CD14-positive monocyte (primary cell): ENCODE results near the gene FAM24A. TPM values are rescaled to one million over a fixed set of nuclear protein-coding genes. Genes with fewer than 3 reads are reported as not detected.

Source experiments
- DNase-seq, 3 donors: peaks; one replicate each; pipeline ENCODE4 v3.0.0-alpha.2; 2011 to 2022
- H2AFZ ChIP-seq: 2 replicates; pipeline ENCODE4 v1.6.0; 2012; ENCODE audit warnings: mild to moderate bottlenecking, low read depth, low read length, inconsistent platforms; ENCODE audit not compliant: insufficient read depth, poor library complexity, severe bottlenecking
- H3K27ac ChIP-seq, 2 donors: 1 replicate in 1 of 2; 2 replicates in 1 of 2; pipeline ENCODE4 v1.5.1; 2012 to 2013; ENCODE audit warnings: low read length in 2 of 2, control low read depth in 1 of 2, inconsistent platforms in 1 of 2, low read depth in 1 of 2, mild to moderate bottlenecking in 1 of 2
- H3K27me3 ChIP-seq, 2 donors: one replicate each; pipeline versions ENCODE4 v1.6.0 to v1.6.1; 2011 to 2013; ENCODE audit warnings: low read length in 2 of 2; ENCODE audit not compliant: control insufficient read depth in 2 of 2, insufficient read depth in 2 of 2
- H3K36me3 ChIP-seq, 2 donors: replicated peaks in 1 of 2; 1 replicate in 1 of 2; 2 replicates in 1 of 2; pipeline versions ENCODE4 v1.5.1 to v1.6.1; 2012 to 2013; ENCODE audit warnings: low read length in 2 of 2, control low read depth in 1 of 2, inconsistent platforms in 1 of 2, mild to moderate bottlenecking in 1 of 2; ENCODE audit not compliant: insufficient read depth in 2 of 2, control insufficient read depth in 1 of 2
- H3K4me1 ChIP-seq, 2 donors: 1 replicate in 1 of 2; 2 replicates in 1 of 2; pipeline versions ENCODE4 v1.5.1 to v1.6.1; 2012 to 2013; ENCODE audit warnings: low read length in 2 of 2, control low read depth in 1 of 2, inconsistent platforms in 1 of 2, mild to moderate bottlenecking in 1 of 2, moderate library complexity in 1 of 2; ENCODE audit not compliant: insufficient read depth in 2 of 2, control insufficient read depth in 1 of 2
- H3K4me2 ChIP-seq: replicated peaks from 2 replicates; pipeline ENCODE3; 2012; ENCODE audit warnings: low read length, moderate library complexity, mild to moderate bottlenecking; ENCODE audit not compliant: poor library complexity, severe bottlenecking; ENCODE audit errors: extremely low read depth
- H3K4me3 ChIP-seq, 3 experiments: fragments of 200-600 bp in 1 of 3; sonication (generic) in 1 of 3; replicated peaks in 1 of 3; 1 replicate in 2 of 3; 2 replicates in 1 of 3; pipeline ENCODE4 v1.5.1; 2011 to 2013; ENCODE audit warnings: low read length in 3 of 3, mild to moderate bottlenecking in 3 of 3, control low read depth in 2 of 3, low read depth in 2 of 3, inconsistent platforms in 1 of 3, moderate library complexity in 1 of 3
- H3K79me2 ChIP-seq: 2 replicates; pipeline ENCODE4 v1.6.0; 2012; ENCODE audit warnings: mild to moderate bottlenecking, control low read depth, inconsistent platforms, low read length, moderate library complexity; ENCODE audit not compliant: insufficient read depth
- H3K9ac ChIP-seq: 2 replicates; pipeline ENCODE4 v1.6.0; 2017; ENCODE audit warnings: low read length, mild to moderate bottlenecking; ENCODE audit not compliant: insufficient read depth, poor library complexity, severe bottlenecking
- H3K9me3 ChIP-seq, 2 donors: replicated peaks in 1 of 2; 1 replicate in 1 of 2; 2 replicates in 1 of 2; pipeline versions ENCODE4 v1.5.1 to v1.6.1; 2012 to 2013; ENCODE audit warnings: low read length in 2 of 2, control low read depth in 1 of 2; ENCODE audit not compliant: control insufficient read depth in 1 of 2, insufficient read depth in 1 of 2
- H4K20me1 ChIP-seq: 2 replicates; pipeline ENCODE4 v1.6.0; 2012; ENCODE audit warnings: mild to moderate bottlenecking, low read length, control low read depth, moderate library complexity; ENCODE audit not compliant: insufficient read depth
- H3K27ac Mint-ChIP-seq, 7 donors: one replicate each; pipeline ENCODE4 v1.8.0; 2020; ENCODE audit warnings: mild to moderate bottlenecking in 7 of 7, mixed read lengths in 7 of 7, moderate library complexity in 6 of 7, inconsistent platforms in 2 of 7
- H3K27me3 Mint-ChIP-seq, 3 donors: one replicate each; pipeline ENCODE4 v1.8.0; 2021 to 2022; ENCODE audit warnings: low read depth in 3 of 3, mild to moderate bottlenecking in 3 of 3, mixed read lengths in 3 of 3, moderate library complexity in 3 of 3, inconsistent platforms in 1 of 3
- H3K36me3 Mint-ChIP-seq, 2 donors: one replicate each; pipeline ENCODE4 v1.8.0; 2020; ENCODE audit warnings: mixed read lengths in 2 of 2, inconsistent platforms in 1 of 2, mild to moderate bottlenecking in 1 of 2
- H3K4me1 Mint-ChIP-seq: one replicate; pipeline ENCODE4 v1.8.0; 2020; ENCODE audit warnings: mild to moderate bottlenecking, mixed read lengths
- H3K4me3 Mint-ChIP-seq, 2 donors: one replicate each; pipeline ENCODE4 v1.8.0; 2020; ENCODE audit warnings: mild to moderate bottlenecking in 2 of 2, mixed read lengths in 2 of 2, moderate library complexity in 1 of 2
- H3K9me3 Mint-ChIP-seq, 7 donors: one replicate each; pipeline ENCODE4 v1.8.0; 2020 to 2022; ENCODE audit warnings: mixed read lengths in 7 of 7, mild to moderate bottlenecking in 6 of 7, moderate library complexity in 6 of 7, inconsistent platforms in 2 of 7
- CTCF ChIP-seq: fragments of 200-600 bp; IDR thresholded peaks from one replicate; pipeline ENCODE4 v1.8.0; 2022; ENCODE audit warnings: antibody characterized with exemption, mild to moderate bottlenecking
- WGBS: methylation state at CpG from one replicate; pipeline ENCODE4 v1.1.5; 2013; ENCODE audit warnings: missing lambda C conversion rate; ENCODE audit not compliant: insufficient coverage; 5-methylcytosine and 5-hydroxymethylcytosine counted together
- intact Hi-C, 2 donors: fragments of 100-400 bp; cut with micrococcal nuclease; formaldehyde crosslinking; loops; one replicate each; pipeline versions ENCODE4 v1.15.0 to v1.15.1; 2023
- polyA minus RNA-seq: library from RNA; depleted of rRNA, polyadenylated mRNA; stranded (reverse); fragments of >200 nt; gene quantifications from 2 replicates; pipeline ENCODE4 v1.2.3, GENCODE V29; 2012
- polyA plus RNA-seq, 3 donors: library from polyadenylated mRNA; depleted of rRNA in 1 of 3; unstranded in 2 of 3; stranded (reverse) in 1 of 3; fragments of 300-500 nt in 2 of 3; fragments of >200 nt in 1 of 3; fragmentation: Illumina TruSeq in 2 of 3; gene quantifications; 1 replicate in 2 of 3; 2 replicates in 1 of 3; pipeline ENCODE4 v1.2.3, GENCODE V29; 2012 to 2021
- total RNA-seq, 12 experiments: library from RNA in 1 of 12; stranded (reverse) in 1 of 12; fragments of 120-200 nt in 1 of 12; gene quantifications; one replicate each; pipeline ENCODE4 v1.2.4 and lab custom pipeline; 2013 to 2026; ENCODE audit warnings: mixed read lengths in 6 of 12, inconsistent platforms in 1 of 12

Gene FAM24A
- not detected for total RNA-seq (2013)
- polyA plus RNA-seq (not detected), polyA minus RNA-seq (not detected in 2 replicates), total RNA-seq (lab: John Stamatoyannopoulos, UW) (0 to 0.46 (median 0) reads per million in 11 experiments)

DNA sequence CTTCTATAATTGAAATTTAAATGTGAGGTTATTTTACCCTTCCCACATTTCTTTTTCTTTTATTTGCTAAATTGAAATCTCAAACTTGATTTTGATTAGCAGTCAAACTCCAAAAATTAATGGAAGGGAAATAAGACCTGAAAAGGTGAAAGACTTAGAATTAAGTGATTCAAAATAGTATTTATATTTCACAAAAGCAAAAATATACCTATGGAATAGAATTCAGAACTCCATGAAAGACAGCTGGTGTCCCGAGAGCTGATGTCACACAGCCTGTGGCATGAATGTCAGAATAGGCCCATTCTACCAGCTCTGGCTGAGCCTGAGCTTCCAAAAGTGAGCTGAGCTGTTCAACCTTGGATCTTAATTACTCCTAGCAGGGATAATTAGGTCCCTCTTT is at the start of gene FAM24A:
Gene FAM24A (plus strand): TSS at position 301 of the 400 bp plus-strand sequence. CDS start 1,025 bp downstream, outside the sequence.
- no peaks in the 10 kb centered on the region for H3K27me3 ChIP-seq
- no peak within 1 kb of the TSS for H3K9ac ChIP-seq
- Mint-ChIP-seq H3K9me3 (peaks cover 0 to 8% (median 4%) of the 10 kb centered on the region in 7 donors), H3K27ac (no peak within 1 kb of the TSS), H3K36me3 (no peaks in the 10 kb centered on the region), H3K4me1 (no peaks in the 10 kb centered on the region), H3K4me3 (no peak within 1 kb of the TSS), H3K27me3 (peaks cover 0 to 3% (median 3%) of the 10 kb centered on the region in 3 donors)
- H3K4me2 ChIP-seq, result no peak within 1 kb of the TSS
- 80% methylated on average over 1 of the region's 1 CpG for whole genome bisulfite sequencing
- H3K79me2 ChIP-seq, result no peaks in the 10 kb centered on the region
- H3K27ac ChIP-seq, result no peak within 1 kb of the TSS
- intact Hi-C loops, result no loop called here
- H3K9me3 ChIP-seq, result no peaks in the 10 kb centered on the region
- no peak for TF ChIP-seq CTCF
- H3K36me3 ChIP-seq, result no peaks in the 10 kb centered on the region
- H4K20me1 ChIP-seq, result no peaks in the 10 kb centered on the region
- no peak within 1 kb of the TSS for H2AFZ ChIP-seq
- no peak within 1 kb of the TSS for H3K4me3 ChIP-seq
- no peaks in the 10 kb centered on the region for H3K4me1 ChIP-seq
- DNase-seq, result no peak

DNA sequence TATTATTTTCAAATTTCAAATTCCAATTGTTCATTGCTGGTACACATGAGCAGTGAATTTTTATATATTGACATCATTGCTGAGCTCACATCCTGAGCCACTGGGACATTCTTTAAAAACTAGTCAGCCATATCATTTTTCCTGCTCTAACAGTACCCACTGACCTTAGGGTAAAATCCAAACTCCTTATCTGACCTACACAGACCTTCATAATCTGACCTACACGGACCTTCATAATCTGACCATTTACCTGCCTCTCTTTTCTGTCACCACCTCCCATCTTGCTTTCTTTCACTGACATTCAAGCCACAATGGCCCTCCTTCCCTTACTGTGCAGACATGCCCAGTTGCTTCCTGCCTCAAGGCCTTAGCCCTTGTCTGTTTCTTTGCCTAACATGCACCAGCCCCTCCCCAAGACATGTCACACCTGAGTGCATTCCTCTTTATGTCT is 48.7 kb upstream of the FAM24A start:
- Histone ChIP-seq H3K27ac (no peak overlapping the region), H3K4me2 (no peak overlapping the region), H3K36me3 (no peaks in the 10 kb centered on the region), H3K9ac (no peak overlapping the region), H3K27me3 (no peaks in the 10 kb centered on the region), H3K9me3 (no peaks in the 10 kb centered on the region), H3K4me1 (no peaks in the 10 kb centered on the region), H3K4me3 (no peak overlapping the region), H2AFZ (no peak overlapping the region), H3K79me2 (no peaks in the 10 kb centered on the region), H4K20me1 (peaks cover 4% of the 10 kb centered on the region)
- intact Hi-C loops, result no loop called here
- Mint-ChIP-seq H3K4me1 (peaks cover 4% of the 10 kb centered on the region), H3K27ac (no peak overlapping the region), H3K4me3 (no peak overlapping the region), H3K36me3 (peaks cover 1 to 4% of the 10 kb centered on the region in 2 donors), H3K27me3 (no peaks in the 10 kb centered on the region), H3K9me3 (peaks cover 0 to 2% (median 0%) of the 10 kb centered on the region in 7 donors)
- no peak for TF ChIP-seq CTCF
- DNase-seq, result no peak
- WGBS, result 83% methylated on average over 1 of the region's 1 CpG
